ENCODE measurements around the gene M1AP.

Gene M1AP

GRCh38 chr2:74675090-74675489 is 27.0 kb upstream of the M1AP start:
- H3K4me3 ChIP-seq (ENCODE audit: low read length), result no peak overlapping the region
- no peak for TF ChIP-seq CTCF (IDR thresholded peaks at IDR 0.05; ENCODE audit: insufficient read depth, low read depth, low read length, missing control alignments)

DNA sequence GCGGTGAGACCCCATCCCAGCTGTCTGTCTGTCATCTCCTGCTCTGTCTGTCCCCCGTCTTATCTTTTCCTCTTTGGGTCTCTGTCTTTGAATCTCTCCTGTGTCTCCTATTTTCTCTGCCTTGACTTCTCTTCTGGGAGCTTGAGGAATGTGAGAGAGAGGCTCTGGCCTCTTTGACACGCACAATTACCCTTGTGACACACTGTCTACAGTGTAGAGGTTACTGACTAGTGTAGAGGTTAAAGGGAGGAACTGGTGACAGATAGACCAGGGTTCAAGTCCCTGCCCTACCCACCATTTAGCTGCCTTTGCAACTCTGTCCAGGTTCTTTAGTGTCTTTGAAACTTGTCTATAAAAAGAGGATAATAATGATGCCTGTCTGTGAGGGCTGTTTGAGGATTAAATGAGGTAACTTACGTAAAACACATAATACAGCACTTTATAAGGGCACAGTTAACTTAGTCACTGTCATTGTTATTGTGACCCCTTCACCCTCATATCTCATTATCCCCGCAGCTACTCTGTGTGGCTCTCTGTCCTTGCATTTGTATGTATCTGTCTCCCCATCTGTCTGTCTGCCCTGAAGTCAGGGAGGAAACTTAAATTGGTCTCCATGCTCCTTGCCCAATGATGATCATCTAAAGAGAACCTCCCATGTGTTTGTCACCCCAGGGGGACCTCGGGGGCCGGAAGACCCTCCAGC is 25.8 kb upstream of the M1AP start:
- no peak overlapping the region for H3K4me3 ChIP-seq (ENCODE audit: low read length)
- no peak for TF ChIP-seq CTCF (IDR thresholded peaks at IDR 0.05; ENCODE audit: insufficient read depth, low read depth, low read length, missing control alignments)
- DNase-seq (ENCODE audit: low read depth), result no peak

More at GRCh38 chr2:74675090-74675489, 27.0 kb upstream of the M1AP start:
- DNase-seq (ENCODE audit: low read depth), result no peak

DNA sequence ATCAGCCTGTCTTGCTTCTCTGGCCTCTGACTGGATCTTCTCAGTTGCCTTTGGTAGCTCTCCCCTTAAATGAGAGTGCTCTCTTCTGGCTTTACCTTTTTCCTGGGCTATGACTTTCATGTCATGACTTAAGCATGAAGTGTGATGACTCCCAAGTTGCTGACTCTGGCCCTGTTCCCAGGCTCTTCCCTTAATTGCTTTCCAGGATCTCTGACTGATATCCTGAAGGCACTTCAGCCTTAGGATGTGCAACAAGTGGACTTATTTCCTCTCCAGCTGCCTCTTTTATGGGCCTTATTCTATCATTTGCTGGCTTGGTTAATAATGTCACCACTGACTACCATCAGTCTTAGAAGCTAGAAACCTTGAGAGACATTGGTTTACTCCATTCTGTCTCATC is 23.3 kb upstream of the M1AP start:
- TF ChIP-seq CTCF (IDR thresholded peaks at IDR 0.05; ENCODE audit: insufficient read depth, low read depth, low read length, missing control alignments), result no peak
- DNase-seq (ENCODE audit: low read depth), result peak; percentile 74
- H3K4me3 ChIP-seq (ENCODE audit: low read length), result no peak overlapping the region

- TF ChIP-seq CTCF (IDR thresholded peaks at IDR 0.05; ENCODE audit: insufficient read depth, low read depth, low read length, missing control alignments), result no peak
Measured at GRCh38 chr2:74670263-74670662, 22.1 kb upstream of the M1AP start.

GRCh38 chr2:74668087-74668486 is 20.0 kb upstream of the M1AP start:
- H3K4me3 ChIP-seq (ENCODE audit: low read length), result no peak overlapping the region
- no peak for TF ChIP-seq CTCF (IDR thresholded peaks at IDR 0.05; ENCODE audit: insufficient read depth, low read depth, low read length, missing control alignments)
- DNase-seq (ENCODE audit: low read depth), result no peak

More at GRCh38 chr2:74670263-74670662, 22.1 kb upstream of the M1AP start:
- DNase-seq (ENCODE audit: low read depth), result no peak
- no peak overlapping the region for H3K4me3 ChIP-seq (ENCODE audit: low read length)

- no peak overlapping the region for H3K4me3 ChIP-seq (ENCODE audit: low read length)
- no peak for TF ChIP-seq CTCF (IDR thresholded peaks at IDR 0.05; ENCODE audit: insufficient read depth, low read depth, low read length, missing control alignments)
- DNase-seq (ENCODE audit: low read depth), result no peak
Measured at GRCh38 chr2:74659462-74659861, 11.3 kb upstream of the M1AP start.

GRCh38 chr2:74658516-74658915 is 10.4 kb upstream of the M1AP start:
- no peak for DNase-seq (ENCODE audit: low read depth)
- no peak for TF ChIP-seq CTCF (IDR thresholded peaks at IDR 0.05; ENCODE audit: insufficient read depth, low read depth, low read length, missing control alignments)
- no peak overlapping the region for H3K4me3 ChIP-seq (ENCODE audit: low read length)

Measured in epithelial cell of esophagus (primary cell).